Measurements from ENCODE around the gene INPP5J.

DNA sequence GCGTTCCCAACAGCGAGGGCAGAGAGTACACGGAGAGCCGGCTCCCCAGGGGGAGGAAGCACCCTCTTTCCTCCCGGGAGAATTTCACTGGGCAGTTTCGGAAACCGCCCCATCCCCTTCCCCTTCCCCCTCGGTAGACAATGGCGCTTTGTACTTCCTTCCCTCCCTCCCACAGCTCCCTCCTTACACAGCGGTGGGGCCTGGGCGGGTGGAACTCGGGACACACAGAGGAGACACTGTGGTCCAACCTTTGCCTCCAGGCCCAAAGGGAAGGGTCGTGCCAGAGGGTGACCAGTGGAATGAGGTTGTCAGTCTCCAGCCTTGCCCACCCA lies 37.3 kb upstream of the INPP5J start:
- TF ChIP-seq, protein P1, sequence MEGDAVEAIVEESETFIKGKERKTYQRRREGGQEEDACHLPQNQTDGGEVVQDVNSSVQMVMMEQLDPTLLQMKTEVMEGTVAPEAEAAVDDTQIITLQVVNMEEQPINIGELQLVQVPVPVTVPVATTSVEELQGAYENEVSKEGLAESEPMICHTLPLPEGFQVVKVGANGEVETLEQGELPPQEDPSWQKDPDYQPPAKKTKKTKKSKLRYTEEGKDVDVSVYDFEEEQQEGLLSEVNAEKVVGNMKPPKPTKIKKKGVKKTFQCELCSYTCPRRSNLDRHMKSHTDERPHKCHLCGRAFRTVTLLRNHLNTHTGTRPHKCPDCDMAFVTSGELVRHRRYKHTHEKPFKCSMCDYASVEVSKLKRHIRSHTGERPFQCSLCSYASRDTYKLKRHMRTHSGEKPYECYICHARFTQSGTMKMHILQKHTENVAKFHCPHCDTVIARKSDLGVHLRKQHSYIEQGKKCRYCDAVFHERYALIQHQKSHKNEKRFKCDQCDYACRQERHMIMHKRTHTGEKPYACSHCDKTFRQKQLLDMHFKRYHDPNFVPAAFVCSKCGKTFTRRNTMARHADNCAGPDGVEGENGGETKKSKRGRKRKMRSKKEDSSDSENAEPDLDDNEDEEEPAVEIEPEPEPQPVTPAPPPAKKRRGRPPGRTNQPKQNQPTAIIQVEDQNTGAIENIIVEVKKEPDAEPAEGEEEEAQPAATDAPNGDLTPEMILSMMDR (IDR thresholded peaks at IDR 0.05 in 8 of 11, conservative IDR thresholded peaks at IDR 0.05 in 3 of 11): peak in 6 of 11 experiments; percentile 1 to 58 (median 48)
- no peak for TF ChIP-seq POLR2A (IDR thresholded peaks at IDR 0.05)
- TF ChIP-seq POLR2AphosphoS5 (IDR thresholded peaks at IDR 0.05): no peak

All from spleen (tissue), 7 donors.